Esophagus squamous epithelium (tissue), 5 donors: ENCODE data around the gene RPS15. TPM values are rescaled to one million over a fixed set of nuclear protein-coding genes. Genes with fewer than 3 reads are reported as not detected.

Source experiments
- DNase-seq: peaks from one replicate; lab custom pipeline; 2025; lab: John Stamatoyannopoulos, UW
- H3K27ac ChIP-seq, 4 donors: fragments of 200-600 bp; sonication (generic); one replicate each; pipeline ENCODE4 v1.5.1; 2016 to 2019; ENCODE audit warnings: mild to moderate bottlenecking in 1 of 4
- H3K27me3 ChIP-seq, 4 donors: fragments of 200-600 bp; sonication (generic); 1 replicate in 3 of 4; 2 replicates in 1 of 4; pipeline versions ENCODE4 v1.5.1 to v1.6.0; 2017 to 2021; ENCODE audit warnings: antibody characterized with exemption in 1 of 4
- H3K36me3 ChIP-seq, 3 donors: fragments of 200-600 bp; sonication (generic); one replicate each; pipeline ENCODE4 v1.5.1; 2016 to 2019
- H3K4me1 ChIP-seq, 3 donors: fragments of 200-600 bp; sonication (generic); one replicate each; pipeline ENCODE4 v1.5.1; 2017 to 2019
- H3K4me3 ChIP-seq, 4 donors: fragments of 200-600 bp; sonication (generic); 1 replicate in 3 of 4; 2 replicates in 1 of 4; pipeline ENCODE4 v1.5.1; 2016 to 2019; ENCODE audit warnings: mild to moderate bottlenecking in 2 of 4, moderate library complexity in 1 of 4
- H3K9me3 ChIP-seq, 3 donors: fragments of 200-600 bp; sonication (generic); one replicate each; pipeline ENCODE4 v1.5.1; 2016 to 2019
- POLR2A ChIP-seq, 4 donors: fragments of 450-650 bp; IDR thresholded peaks; one replicate each; pipeline ENCODE4 v1.6.1; 2017; ENCODE audit warnings: antibody characterized with exemption in 4 of 4, mild to moderate bottlenecking in 4 of 4, moderate library complexity in 3 of 4
- WGBS, 2 donors: methylation state at CpG; one replicate each; pipeline ENCODE4 v1.1.5; 2018; 5-methylcytosine and 5-hydroxymethylcytosine counted together
- intact Hi-C: fragments of 100-400 bp; cut with DNase I; formaldehyde crosslinking; loops from one replicate; pipeline ENCODE4 v1.15.0; 2022
- total RNA-seq, 4 donors: library from RNA; depleted of rRNA; stranded (reverse); fragments of >200 nt; gene quantifications; one replicate each; pipeline ENCODE4 v1.1.0, GENCODE V29; 2016
- TF ChIP-seq, protein P1 (sequence below), 6 experiments: fragments of 450-650 bp in 4 of 6; fragments of 200-600 bp in 2 of 6; sonication (generic) in 2 of 6; IDR thresholded peaks; one replicate each; pipeline ENCODE4 v1.5.1; 2016 to 2019; ENCODE audit warnings: antibody characterized with exemption in 6 of 6, mild to moderate bottlenecking in 4 of 6, moderate library complexity in 4 of 6
- donor health status: DM: yes; HTN: yes; CAD: no.

RPS15 gene
- total RNA-seq, 4 donors from 2014 or later, result 2,502 to 3,774 (median 3,129) TPM

DNA sequence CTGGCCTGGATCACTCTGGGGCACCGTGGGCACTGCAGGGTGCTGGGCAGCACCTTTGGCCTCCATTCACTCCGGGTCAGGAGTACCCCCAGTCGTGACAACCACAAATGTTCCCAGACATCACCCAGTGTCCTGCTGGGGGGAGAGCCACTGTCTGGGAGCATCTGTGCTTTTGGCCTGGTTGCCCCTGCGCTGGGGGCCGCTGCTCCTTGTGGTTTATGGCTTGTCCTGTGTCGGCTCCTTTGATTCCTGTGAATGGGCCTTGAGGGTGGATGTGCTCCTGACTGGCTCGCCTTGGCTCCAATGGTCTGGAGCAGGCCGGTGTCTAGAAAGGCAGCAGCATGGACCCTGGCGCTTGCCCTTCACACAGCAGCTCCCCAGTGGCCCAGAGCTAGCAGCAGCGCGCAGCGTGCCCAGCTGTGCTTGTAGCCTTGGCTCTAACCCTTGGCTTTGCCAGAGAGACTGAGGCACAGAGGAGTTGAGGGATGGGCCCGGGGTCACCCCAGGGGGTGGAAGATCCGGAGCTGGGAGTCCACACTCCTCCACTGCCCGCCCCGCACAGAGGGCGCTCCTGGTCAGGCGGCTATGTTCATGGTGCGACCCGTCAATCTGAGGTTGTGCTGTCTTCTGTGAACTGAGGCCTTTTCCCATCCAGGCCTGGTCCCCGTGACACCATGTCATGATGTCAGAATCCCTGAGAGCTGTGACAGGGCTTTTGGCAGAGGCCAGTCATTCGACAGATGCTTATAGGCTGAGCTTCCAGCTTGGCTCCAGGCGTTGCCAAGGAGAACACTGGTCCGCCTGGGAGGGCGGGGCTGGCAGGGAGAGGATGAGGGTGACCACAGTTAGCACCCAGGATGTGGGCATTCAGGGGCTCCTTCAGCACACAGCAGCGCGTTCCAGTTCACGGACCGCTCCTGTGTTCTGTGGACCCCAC, 26.7 kb upstream of the RPS15 start:
- Histone ChIP-seq H3K9me3 (no peaks in the 10 kb centered on the region), H3K27me3 (no peaks in the 10 kb centered on the region), H3K27ac (peak overlapping the region; percentile 57 to 100 (median 98)), H3K4me3 (peak overlapping the region in 1 of 4 donors; percentile 25), H3K36me3 (peaks cover 0 to 21% (median 0%) of the 10 kb centered on the region in 3 donors), H3K4me1 (peaks cover 73 to 87% (median 77%) of the 10 kb centered on the region in 3 donors)
- TF ChIP-seq, protein P1, sequence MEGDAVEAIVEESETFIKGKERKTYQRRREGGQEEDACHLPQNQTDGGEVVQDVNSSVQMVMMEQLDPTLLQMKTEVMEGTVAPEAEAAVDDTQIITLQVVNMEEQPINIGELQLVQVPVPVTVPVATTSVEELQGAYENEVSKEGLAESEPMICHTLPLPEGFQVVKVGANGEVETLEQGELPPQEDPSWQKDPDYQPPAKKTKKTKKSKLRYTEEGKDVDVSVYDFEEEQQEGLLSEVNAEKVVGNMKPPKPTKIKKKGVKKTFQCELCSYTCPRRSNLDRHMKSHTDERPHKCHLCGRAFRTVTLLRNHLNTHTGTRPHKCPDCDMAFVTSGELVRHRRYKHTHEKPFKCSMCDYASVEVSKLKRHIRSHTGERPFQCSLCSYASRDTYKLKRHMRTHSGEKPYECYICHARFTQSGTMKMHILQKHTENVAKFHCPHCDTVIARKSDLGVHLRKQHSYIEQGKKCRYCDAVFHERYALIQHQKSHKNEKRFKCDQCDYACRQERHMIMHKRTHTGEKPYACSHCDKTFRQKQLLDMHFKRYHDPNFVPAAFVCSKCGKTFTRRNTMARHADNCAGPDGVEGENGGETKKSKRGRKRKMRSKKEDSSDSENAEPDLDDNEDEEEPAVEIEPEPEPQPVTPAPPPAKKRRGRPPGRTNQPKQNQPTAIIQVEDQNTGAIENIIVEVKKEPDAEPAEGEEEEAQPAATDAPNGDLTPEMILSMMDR (IDR thresholded peaks at IDR 0.05), result no peak
- no peak for TF ChIP-seq POLR2A (IDR thresholded peaks at IDR 0.05)
- WGBS, 2 donors, result 65 to 73% methylated on average over 2 to 16 of the region's 29 CpGs
- DNase-seq, result no peak
- intact Hi-C loops, result no loop called here

DNA sequence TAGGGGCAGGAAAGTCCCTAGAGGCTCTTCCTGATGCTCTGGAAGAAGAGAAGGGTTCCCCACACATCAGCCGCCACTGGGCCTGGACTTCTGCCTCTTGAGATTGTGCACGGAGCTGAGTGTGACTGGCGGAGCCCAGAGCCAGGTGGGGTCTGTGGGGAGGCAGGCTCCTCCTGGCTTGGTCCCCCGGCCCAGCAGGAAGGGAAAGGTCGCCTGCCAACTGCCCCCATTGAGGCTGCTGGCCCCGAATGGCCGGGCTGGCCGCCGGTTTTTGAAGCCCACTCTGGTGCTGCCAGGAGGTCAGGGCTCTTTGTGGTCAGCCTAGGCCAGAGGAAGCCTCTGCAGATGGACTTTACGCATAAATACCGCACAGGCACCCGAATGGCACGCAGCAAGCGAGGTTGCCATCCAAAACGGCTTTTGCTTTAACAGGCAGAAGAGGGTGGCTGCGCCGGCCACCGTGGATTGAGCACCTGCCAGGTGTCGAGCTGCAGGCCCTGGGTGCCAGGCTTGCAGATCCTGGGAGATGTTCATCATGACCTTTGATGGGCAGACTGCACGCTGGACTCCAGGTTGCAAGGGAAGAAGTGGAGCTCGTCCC, 25.8 kb upstream of the RPS15 start:
- intact Hi-C loops, result no loop called here
- Histone ChIP-seq H3K27ac (peak overlapping the region; percentile 5 to 100 (median 78)), H3K9me3 (no peaks in the 10 kb centered on the region), H3K36me3 (peaks cover 0 to 25% (median 0%) of the 10 kb centered on the region in 3 donors), H3K4me3 (no peak overlapping the region), H3K4me1 (peaks cover 79 to 90% (median 82%) of the 10 kb centered on the region in 3 donors), H3K27me3 (no peaks in the 10 kb centered on the region)
- DNase-seq, result no peak
- TF ChIP-seq, protein P1 (IDR thresholded peaks at IDR 0.05), result no peak
- no peak for TF ChIP-seq POLR2A (IDR thresholded peaks at IDR 0.05)
- 70% methylated on average over 9 of the region's 21 CpGs; no CpG with 5 or more reads in 1 of the 2 donors for WGBS, 2 donors

DNA sequence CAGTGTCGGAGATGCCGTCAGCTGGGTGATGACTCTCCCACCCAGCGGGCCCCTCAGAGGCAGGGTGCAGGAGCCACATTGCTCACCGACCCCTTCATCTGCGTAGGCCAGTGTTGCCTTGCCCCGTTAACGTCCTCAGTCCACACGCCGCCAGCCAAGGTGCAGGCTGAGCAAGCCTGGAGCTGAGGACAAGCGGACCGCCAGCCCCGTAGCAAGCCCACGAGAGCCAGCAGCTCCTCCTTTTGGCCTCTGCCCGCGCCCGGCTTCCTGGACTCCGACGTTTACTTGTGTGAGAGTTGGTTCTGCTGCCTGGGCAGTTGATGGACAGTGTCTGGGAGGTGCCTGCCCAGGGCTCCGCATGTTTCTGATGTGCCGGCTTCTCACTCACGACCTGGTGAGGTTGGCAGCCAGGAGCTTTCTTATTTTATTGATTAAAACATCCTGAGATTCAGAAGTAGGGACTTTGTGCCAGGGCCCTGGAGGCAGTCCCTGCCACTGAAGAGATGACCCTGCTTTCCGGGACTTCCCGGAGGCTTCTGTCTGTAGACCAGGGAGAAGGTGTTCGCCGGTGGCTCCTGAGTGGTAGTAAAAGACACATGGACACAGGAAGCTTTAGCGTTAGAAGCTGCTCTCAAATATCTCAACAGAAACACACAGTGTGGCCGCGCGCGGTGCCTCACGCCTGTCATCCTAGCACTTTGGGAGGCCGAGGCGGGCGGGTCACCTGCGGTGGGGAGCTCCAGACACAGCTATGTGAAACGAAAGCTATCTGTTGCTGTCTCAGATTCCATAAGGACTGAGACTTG, 25.0 kb upstream of the RPS15 start:
- WGBS, 2 donors, result 65 to 73% methylated on average over 29 to 30 of the region's 36 CpGs
- H3K27ac ChIP-seq, result peak overlapping the region; percentile 40 to 98 (median 89)
- intact Hi-C loops, result no loop called here
- peaks cover 81 to 98% (median 82%) of the 10 kb centered on the region in 3 donors for H3K4me1 ChIP-seq
- no peaks in the 10 kb centered on the region for H3K27me3 ChIP-seq
- DNase-seq, result no peak
- TF ChIP-seq, protein P1 (IDR thresholded peaks at IDR 0.05), result no peak
- no peak for TF ChIP-seq POLR2A (IDR thresholded peaks at IDR 0.05)
- H3K4me3 ChIP-seq, result no peak overlapping the region
- H3K9me3 ChIP-seq, result no peaks in the 10 kb centered on the region
- H3K36me3 ChIP-seq, result peaks cover 0 to 33% (median 0%) of the 10 kb centered on the region in 3 donors

DNA sequence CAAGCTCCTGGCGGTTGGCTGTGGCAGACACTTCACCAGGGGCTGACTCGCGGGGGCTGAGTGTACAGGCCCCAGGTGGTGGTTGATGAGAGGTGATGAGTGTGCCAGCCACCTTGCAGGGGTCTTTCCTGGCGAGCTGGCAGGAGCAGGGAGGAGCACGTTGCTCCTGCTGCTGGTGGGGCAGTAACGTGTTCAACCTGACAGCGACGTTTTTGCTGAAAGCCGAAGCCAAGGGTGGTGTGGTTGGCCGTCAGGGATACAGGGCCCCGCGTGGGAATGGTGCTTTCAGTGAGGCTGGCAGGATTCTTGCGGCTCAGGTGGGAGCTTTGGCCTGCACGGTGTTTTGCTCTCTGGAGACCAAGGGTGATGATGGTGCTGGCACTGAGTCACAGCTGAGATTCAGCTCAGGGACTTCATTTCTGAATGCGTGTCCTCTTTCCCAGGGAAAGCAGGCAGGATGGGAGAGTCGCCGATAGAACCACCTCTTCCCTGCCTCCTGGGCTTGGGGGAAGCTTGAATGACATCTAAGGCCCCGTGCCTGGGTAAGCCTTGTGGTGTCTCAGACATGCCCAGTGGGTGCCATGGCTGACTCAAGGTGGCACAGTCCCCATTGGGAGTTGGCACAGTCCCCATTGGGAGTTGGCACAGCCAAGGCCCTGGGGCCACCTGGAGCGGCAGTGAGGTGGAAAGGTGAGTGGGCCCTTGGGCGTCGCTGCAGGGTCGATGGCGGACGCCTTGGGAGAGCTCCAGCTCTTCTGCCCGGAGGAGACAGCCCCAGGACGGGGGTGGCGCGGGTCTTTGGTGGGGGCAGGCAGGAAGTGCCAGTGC, 22.0 kb upstream of the RPS15 start:
- 29 to 45% methylated on average over 8 to 18 of the region's 28 CpGs for whole genome bisulfite sequencing, 2 donors
- peak overlapping the region in 2 of 4 donors; percentile 18 to 50 for H3K4me3 ChIP-seq
- H3K27ac ChIP-seq, result peak overlapping the region; percentile 85 to 98 (median 93)
- H3K4me1 ChIP-seq, result peaks cover 57 to 78% (median 57%) of the 10 kb centered on the region in 3 donors
- TF ChIP-seq POLR2A (IDR thresholded peaks at IDR 0.05), result no peak
- TF ChIP-seq, protein P1 (IDR thresholded peaks at IDR 0.05), result no peak
- intact Hi-C loops, result no loop called here
- H3K36me3 ChIP-seq, result peaks cover 16 to 63% (median 18%) of the 10 kb centered on the region in 3 donors
- no peak for DNase-seq
- no peaks in the 10 kb centered on the region for H3K9me3 ChIP-seq
- H3K27me3 ChIP-seq, result no peaks in the 10 kb centered on the region
